ENCODE data around the gene DBNL.

GRCh38 chr7:44043902-44044301 is 600 bp upstream of the DBNL start:
- TF ChIP-seq, protein P1, sequence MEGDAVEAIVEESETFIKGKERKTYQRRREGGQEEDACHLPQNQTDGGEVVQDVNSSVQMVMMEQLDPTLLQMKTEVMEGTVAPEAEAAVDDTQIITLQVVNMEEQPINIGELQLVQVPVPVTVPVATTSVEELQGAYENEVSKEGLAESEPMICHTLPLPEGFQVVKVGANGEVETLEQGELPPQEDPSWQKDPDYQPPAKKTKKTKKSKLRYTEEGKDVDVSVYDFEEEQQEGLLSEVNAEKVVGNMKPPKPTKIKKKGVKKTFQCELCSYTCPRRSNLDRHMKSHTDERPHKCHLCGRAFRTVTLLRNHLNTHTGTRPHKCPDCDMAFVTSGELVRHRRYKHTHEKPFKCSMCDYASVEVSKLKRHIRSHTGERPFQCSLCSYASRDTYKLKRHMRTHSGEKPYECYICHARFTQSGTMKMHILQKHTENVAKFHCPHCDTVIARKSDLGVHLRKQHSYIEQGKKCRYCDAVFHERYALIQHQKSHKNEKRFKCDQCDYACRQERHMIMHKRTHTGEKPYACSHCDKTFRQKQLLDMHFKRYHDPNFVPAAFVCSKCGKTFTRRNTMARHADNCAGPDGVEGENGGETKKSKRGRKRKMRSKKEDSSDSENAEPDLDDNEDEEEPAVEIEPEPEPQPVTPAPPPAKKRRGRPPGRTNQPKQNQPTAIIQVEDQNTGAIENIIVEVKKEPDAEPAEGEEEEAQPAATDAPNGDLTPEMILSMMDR (IDR thresholded peaks at IDR 0.05; ENCODE audit: low read depth, low read length, poor library complexity, severe bottlenecking): no peak
- no peak for TF ChIP-seq EZH2phosphoT487 (IDR thresholded peaks at IDR 0.05; ENCODE audit: borderline replicate concordance, low read length)
